SU-DHL-6 (cell line): ENCODE data around the gene ZNF529.
A peak's percentile ranks its signal among the peaks of the same experiment; 100 is the strongest.

Experiments
- H2AFZ ChIP-seq: fragments of 200-600 bp; sonication (generic); 2 replicates; pipeline ENCODE4 v1.6.1; 2014; ENCODE audit warnings: low read depth, mild to moderate bottlenecking, moderate library complexity, mixed read lengths, antibody characterized with exemption, low read length; ENCODE audit not compliant: severe bottlenecking
- H3F3A ChIP-seq: fragments of 200-600 bp; shearing (Covaris generic); 2 replicates; pipeline ENCODE4 v1.6.0; 2016; ENCODE audit warnings: antibody characterized with exemption, mild to moderate bottlenecking; ENCODE audit not compliant: insufficient read depth
- H3K27ac ChIP-seq: fragments of 200-600 bp; sonication (generic); 2 replicates; pipeline ENCODE4 v1.5.1; 2016; ENCODE audit warnings: low read depth, mild to moderate bottlenecking, low read length, moderate library complexity, mixed read lengths
- H3K27me3 ChIP-seq: fragments of 200-600 bp; sonication (generic), shearing (Covaris generic); 2 replicates; pipeline ENCODE4 v1.6.0; 2014; ENCODE audit warnings: mild to moderate bottlenecking, low read length
- H3K36me3 ChIP-seq: fragments of 200-600 bp; sonication (generic); 2 replicates; pipeline ENCODE4 v1.6.1; 2014; ENCODE audit warnings: mild to moderate bottlenecking, low read length, mixed read lengths
- H3K4me2 ChIP-seq: fragments of 300-600, 200-600 bp; shearing (Covaris generic), sonication (generic); 2 replicates; pipeline ENCODE4 v1.6.0; 2014; ENCODE audit warnings: low read length, low read depth, mild to moderate bottlenecking; ENCODE audit not compliant: poor library complexity, severe bottlenecking
- H3K4me3 ChIP-seq: fragments of 200-600 bp; sonication (generic); 2 replicates; pipeline ENCODE4 v1.5.1; 2014; ENCODE audit warnings: antibody characterized with exemption, low read length, mild to moderate bottlenecking, mixed read lengths; ENCODE audit not compliant: insufficient read depth, poor library complexity, severe bottlenecking
- H3K79me2 ChIP-seq: fragments of 200-600 bp; sonication (generic); 2 replicates; pipeline ENCODE4 v1.6.1; 2014; ENCODE audit warnings: mild to moderate bottlenecking, low read length, moderate library complexity; ENCODE audit not compliant: insufficient read depth
- H3K9ac ChIP-seq: fragments of 200-600 bp; sonication (generic); 2 replicates; pipeline ENCODE4 v1.7.0; 2014; ENCODE audit warnings: mild to moderate bottlenecking, low read length
- H3K9me2 ChIP-seq: fragments of 200-600 bp; sonication (generic); replicated peaks from 2 replicates; pipeline ENCODE4 v1.6.1; 2014; ENCODE audit warnings: low read length; ENCODE audit not compliant: insufficient read depth
- H3K9me3 ChIP-seq: fragments of 200-600 bp; sonication (generic); 2 replicates; pipeline ENCODE4 v1.6.1; 2014; ENCODE audit warnings: low read length, mixed read lengths; ENCODE audit not compliant: insufficient read depth
- H4K20me1 ChIP-seq: fragments of 200-600 bp; sonication (generic); 2 replicates; pipeline ENCODE4 v1.6.1; 2014; ENCODE audit warnings: low read depth, mild to moderate bottlenecking, antibody characterized with exemption, low read length, moderate library complexity, mixed read lengths
- CTCF ChIP-seq: fragments of 200-600 bp; sonication (generic); IDR thresholded peaks from one replicate; pipeline ENCODE4 v1.5.1; 2017; ENCODE audit warnings: antibody characterized with exemption, mild to moderate bottlenecking, low read length, moderate library complexity; ENCODE audit not compliant: insufficient read depth, poor library complexity, severe bottlenecking
- EZH2phosphoT487 ChIP-seq: fragments of 200-600 bp; sonication (generic), shearing (Covaris generic); conservative IDR thresholded peaks from 2 replicates; pipeline ENCODE4 v1.6.1; 2018; ENCODE audit warnings: mild to moderate bottlenecking, antibody characterized with exemption, low read length, moderate library complexity, mixed read lengths

Gene ZNF529

GRCh38 chr19:36528194-36528920 is 44.7 kb downstream of the ZNF529 start, which contains the start of gene ZNF260:
Gene ZNF260 (minus strand): TSS chr19:36528271. CDS start chr19:36515238, 13,033 bp downstream.
- Histone ChIP-seq H3K9me3 (peaks cover under 1% of the 10 kb centered on the region; the same call in 1 of the 2 replicates), H3K79me2 (peaks cover 53% of the 10 kb centered on the region), H3K27me3 (no peaks in the 10 kb centered on the region), H3K27ac (peak within 1 kb of the TSS; percentile 72), H3K9ac (peak within 1 kb of the TSS; percentile 82), H2AFZ (peak within 1 kb of the TSS; percentile 98), H3K36me3 (peaks cover 5% of the 10 kb centered on the region; the same call in 1 of the 2 replicates), H3K4me3 (peak within 1 kb of the TSS; percentile 65), H3F3A (peaks cover 5% of the 10 kb centered on the region; the same call in 1 of the 2 replicates), H3K9me2 (no peaks in the 10 kb centered on the region), H4K20me1 (no peaks in the 10 kb centered on the region), H3K4me2 (peak within 1 kb of the TSS; percentile 93)
- TF ChIP-seq EZH2phosphoT487: no peak
- TF ChIP-seq CTCF: no peak

- H3K27me3 ChIP-seq: no peaks in the 10 kb centered on the region
- peak overlapping the region; percentile 98 for H2AFZ ChIP-seq
- peak overlapping the region; percentile 93 for H3K4me2 ChIP-seq
Measured at GRCh38 chr19:36527873-36528193, 45.3 kb downstream of the ZNF529 start.

GRCh38 chr19:36527341-36527740 is 45.8 kb downstream of the ZNF529 start:
- Histone ChIP-seq H3F3A (peaks cover 5% of the 10 kb centered on the region; the same call in 1 of the 2 replicates), H3K27ac (peak overlapping the region; percentile 72; the same call in 1 of the 2 replicates), H2AFZ (peak overlapping the region; percentile 98), H3K9me3 (no peaks in the 10 kb centered on the region), H3K9me2 (no peaks in the 10 kb centered on the region), H3K27me3 (no peaks in the 10 kb centered on the region), H3K36me3 (peaks cover 6% of the 10 kb centered on the region), H3K4me2 (peak overlapping the region; percentile 93), H3K79me2 (peaks cover 56% of the 10 kb centered on the region), H3K4me3 (peak overlapping the region; percentile 65), H4K20me1 (no peaks in the 10 kb centered on the region), H3K9ac (peak overlapping the region; percentile 82)
- TF ChIP-seq EZH2phosphoT487 (no peak), CTCF (no peak)

More at GRCh38 chr19:36527873-36528193, 45.3 kb downstream of the ZNF529 start:
- no peaks in the 10 kb centered on the region for H3K9me3 ChIP-seq
- H3K27ac ChIP-seq: peak overlapping the region; percentile 72
- TF ChIP-seq EZH2phosphoT487 (no peak), CTCF (no peak)
- H3K9me2 ChIP-seq: no peaks in the 10 kb centered on the region
- no peaks in the 10 kb centered on the region for H4K20me1 ChIP-seq
- H3K79me2 ChIP-seq: peaks cover 53% of the 10 kb centered on the region
- H3K4me3 ChIP-seq: peak overlapping the region; percentile 65
- peaks cover 5% of the 10 kb centered on the region; the same call in 1 of the 2 replicates for H3F3A ChIP-seq
- peaks cover 6% of the 10 kb centered on the region for H3K36me3 ChIP-seq
- peak overlapping the region; percentile 82 for H3K9ac ChIP-seq
